GF-D8 (cell line): Measurements from ENCODE around the gene TTC9B.
"Not testable (repeated sequence)": the region's sequence is repeated elsewhere in the genome, so short reads cannot be mapped to it uniquely, and the experiment has no call there.

Source experiments
- DNase-seq: peaks from one replicate; lab custom pipeline; 2025; lab: John Stamatoyannopoulos, UW

TTC9B gene

DNA sequence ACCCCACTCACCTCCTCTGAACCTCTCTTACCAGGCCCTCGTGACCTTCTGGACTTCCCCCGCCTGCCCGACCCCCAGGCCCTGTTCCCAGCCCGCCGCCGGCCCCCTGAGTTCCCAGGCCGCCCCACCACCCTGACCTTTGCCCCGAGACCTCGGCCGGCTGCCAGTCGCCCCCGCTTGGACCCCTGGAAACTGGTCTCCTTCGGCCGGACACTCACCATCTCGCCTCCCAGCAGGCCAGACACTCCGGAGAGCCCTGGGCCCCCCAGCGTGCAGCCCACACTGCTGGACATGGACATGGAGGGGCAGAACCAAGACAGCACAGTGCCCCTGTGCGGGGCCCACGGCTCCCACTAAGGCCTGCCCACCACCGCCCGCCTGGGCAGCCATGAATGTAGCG is 3.2 kb downstream of the TTC9B start:
- no peak for DNase-seq

DNA sequence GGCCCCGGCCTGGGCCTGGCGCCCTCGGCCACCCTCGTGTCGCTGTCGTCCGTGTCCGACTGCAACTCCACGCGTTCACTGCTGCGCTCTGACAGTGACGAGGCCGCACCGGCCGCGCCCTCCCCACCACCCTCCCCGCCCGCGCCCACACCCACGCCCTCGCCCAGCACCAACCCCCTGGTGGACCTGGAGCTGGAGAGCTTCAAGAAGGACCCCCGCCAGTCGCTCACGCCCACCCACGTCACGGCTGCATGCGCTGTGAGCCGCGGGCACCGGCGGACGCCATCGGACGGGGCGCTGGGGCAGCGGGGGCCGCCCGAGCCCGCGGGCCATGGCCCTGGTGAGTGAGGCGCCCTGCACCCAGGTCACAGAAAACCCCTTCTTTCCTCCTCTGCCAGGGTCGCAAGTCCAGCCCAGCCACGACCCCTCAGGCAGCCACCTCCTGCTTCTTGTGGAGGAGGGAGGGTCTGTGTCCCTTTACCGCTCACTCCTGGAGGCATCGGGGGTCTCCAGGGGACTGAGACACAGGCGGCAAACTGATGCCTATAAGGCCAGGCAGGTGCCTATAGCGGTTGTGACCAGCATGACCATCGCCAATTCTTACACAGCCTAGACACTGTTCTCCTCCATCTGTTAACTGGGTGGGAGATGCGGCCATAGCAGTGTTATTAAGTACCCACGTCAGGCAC is 4.2 kb downstream of the TTC9B start:
- no peak for DNase-seq

DNA sequence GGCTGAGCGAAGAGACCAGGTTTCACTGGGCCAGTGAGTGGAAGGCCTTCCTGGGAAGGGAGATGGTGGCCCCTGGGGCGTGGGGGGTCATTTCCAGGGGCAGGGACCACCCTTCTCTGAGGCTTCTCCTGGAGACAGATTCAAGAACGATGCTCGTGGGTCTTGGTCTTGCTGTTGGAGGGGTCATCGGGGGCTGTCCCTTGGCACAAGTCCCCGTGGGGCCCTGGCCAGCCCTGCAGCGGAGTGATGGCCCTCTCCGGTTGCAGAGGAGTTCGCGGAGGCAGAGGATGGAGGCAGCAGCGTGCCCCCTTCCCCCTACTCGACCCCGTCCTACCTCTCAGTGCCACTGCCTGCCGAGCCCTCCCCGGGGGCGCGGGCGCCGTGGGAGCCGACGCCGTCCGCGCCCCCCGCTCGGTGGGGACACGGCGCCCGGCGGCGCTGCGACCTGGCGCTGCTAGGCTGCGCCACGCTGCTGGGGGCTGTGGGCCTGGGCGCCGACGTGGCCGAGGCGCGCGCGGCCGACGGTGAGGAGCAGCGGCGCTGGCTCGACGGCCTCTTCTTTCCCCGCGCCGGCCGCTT is 4.8 kb downstream of the TTC9B start:
- DNase-seq, result no peak

- DNase-seq, result no peak
These were observed 7.3 kb downstream of the TTC9B start for GRCh38 chr19:40210889-40211288.

DNA sequence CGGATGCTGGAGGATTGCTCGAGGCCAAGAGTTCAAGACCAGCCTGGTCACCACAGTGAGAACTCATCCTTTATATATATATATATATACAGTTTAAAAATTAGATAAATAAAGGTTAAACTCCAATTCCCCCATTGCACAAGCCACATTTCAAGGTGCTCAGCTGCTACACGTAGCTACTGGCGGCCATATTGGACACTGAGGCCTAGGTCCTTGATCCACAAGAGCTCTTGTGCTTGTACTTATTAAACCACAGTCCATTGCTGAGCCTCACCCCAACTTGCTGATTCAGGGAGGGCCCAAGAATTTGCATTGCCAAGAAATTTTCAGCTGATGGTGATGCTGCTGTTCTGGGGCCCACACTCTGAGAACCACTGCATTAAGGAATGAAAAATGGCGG is 9.6 kb downstream of the TTC9B start:
- no peak for DNase-seq

GRCh38 chr19:40205760-40206159 is 12.4 kb downstream of the TTC9B start:
- DNase-seq, result no peak

DNA sequence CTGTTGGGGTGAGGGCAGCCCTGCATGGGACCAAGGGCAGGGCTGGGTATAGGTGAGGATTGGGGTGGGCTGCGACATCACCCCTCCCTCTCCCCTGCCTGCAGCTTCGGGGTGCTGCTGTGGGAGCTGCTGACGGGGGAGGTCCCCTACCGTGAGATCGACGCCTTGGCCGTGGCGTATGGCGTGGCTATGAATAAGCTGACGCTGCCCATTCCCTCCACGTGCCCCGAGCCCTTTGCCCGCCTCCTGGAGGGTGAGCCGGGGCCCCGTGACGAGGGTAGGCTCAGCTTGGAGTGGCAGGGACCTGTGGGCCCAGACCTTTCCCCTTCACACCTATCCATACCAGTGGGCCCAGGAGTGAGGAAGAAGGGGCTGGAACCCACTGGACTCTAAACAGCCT is 13.8 kb downstream of the TTC9B start:
- no peak for DNase-seq

DNA sequence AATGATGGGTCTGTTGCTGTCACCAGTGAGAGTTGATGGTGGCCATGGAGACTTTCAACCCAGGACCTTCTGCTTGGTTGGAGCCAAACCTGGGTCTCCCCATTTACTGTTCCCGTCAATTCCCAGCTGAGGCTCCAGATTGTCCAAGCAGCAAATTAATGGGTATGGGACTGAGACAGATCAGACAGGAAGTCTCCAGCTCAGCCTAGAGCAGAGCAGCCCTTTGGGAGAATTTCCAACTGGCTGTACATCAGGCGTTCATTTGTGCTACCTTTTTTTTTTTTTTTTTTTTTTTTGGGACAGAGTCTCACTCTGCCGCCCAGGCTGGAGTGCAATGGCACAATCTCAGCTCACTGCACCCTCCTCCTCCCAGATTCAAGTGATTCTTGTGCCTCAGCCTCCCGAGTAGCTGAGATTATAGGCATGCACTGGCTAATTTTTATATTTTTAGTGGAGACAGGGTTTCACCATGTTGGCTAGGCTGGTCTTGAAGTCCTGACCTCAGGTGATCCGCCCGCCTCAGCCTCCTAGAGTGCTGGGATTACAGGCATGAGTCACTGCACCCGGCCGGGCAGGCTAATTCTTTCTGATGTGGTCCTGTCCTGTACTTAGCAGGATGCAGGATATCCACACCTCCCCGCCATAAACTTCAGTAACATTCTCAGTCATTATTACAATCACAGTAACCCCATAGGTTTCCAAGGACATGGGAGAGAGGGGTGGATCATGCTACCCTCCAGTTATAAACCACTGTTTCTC is 17.7 kb downstream of the TTC9B start:
- DNase-seq, result no peak

- no peak for DNase-seq
These were observed 19.8 kb downstream of the TTC9B start for GRCh38 chr19:40198272-40198990.

DNA sequence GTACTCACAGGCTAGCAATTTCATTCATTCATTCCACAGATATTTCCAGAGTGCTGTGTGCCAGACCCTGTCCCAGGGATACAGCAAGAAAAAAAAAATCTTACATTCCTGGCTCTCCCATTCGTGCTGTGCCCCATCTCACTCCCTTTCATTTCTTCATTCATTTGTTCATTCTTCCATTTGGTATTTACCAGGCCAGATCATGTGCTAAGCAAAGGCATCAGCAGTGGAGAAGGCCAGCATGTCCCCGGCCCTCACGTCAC is 24.7 kb downstream of the TTC9B start:
- DNase-seq, result no peak

- DNase-seq, result no peak
These were observed 25.2 kb downstream of the TTC9B start for GRCh38 chr19:40192758-40193586.

DNA sequence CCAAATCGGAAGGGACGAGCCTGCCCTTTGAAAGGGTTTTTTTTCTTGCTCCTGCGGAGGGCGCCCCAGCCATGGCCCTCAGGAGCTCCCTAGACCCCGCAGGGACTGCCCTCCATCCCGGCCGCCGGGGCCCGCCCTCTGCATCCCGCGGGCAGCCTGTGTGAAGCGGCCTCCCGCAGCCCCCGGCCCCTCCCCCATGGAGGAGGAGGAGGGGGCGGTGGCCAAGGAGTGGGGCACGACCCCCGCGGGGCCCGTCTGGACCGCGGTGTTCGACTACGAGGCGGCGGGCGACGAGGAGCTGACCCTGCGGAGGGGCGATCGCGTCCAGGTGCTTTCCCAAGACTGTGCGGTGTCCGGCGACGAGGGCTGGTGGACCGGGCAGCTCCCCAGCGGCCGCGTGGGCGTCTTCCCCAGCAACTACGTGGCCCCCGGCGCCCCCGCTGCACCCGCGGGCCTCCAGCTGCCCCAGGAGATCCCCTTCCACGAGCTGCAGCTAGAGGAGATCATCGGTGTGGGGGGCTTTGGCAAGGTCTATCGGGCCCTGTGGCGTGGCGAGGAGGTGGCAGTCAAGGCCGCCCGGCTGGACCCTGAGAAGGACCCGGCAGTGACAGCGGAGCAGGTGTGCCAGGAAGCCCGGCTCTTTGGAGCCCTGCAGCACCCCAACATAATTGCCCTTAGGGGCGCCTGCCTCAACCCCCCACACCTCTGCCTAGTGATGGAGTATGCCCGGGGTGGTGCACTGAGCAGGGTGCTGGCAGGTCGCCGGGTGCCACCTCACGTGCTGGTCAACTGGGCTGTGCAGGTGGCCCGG is 26.1 kb downstream of the TTC9B start:
- DNase-seq, result no peak

GRCh38 chr19:40190891-40191835 is 27.0 kb downstream of the TTC9B start, which contains the start of gene MAP3K10:
Gene MAP3K10 (plus strand): TSS chr19:40191426. CDS start chr19:40192032, 606 bp downstream.
- DNase-seq, result no peak

DNA sequence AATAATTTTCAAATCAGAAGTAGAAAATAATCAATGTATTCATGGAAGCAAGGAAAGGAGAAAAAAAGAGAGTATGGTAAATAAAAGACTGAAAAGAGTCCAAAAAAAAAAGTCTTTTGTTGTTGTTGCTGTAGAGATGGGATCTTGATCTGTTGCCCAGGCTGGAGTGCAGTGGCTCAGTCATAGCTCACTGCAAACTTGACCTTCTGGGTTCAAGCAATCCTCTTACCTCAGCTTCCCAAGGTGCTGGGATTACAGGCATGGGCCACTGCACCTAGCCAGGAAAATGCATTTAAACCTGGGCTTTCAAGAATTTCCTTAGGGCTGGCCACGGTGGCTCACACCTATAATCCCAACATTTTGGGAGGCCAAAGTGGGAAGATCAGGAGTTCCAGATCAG is 33.9 kb downstream of the TTC9B start:
- no peak for DNase-seq

DNA sequence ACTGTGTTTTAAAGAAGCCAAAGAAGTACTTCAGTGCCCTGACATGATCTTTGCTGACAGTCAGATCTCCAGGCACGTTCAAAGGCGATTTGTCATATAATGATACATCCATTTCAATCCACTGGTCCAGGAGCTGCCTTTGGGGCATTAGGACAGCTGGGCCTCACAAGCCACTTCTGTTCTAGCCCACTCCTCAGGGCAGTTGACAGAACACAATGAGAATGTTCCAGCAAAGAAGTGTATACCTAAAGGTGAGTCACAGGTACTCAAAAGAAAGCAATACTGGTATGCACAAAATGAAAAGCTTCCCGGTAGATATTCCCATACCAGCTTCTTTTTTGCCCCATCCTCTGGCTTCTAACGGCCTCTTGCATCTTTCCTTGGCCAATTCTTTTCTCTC is 39.4 kb downstream of the TTC9B start:
- DNase-seq, result no peak

GRCh38 chr19:40177286-40178070 is 40.7 kb downstream of the TTC9B start:
- no peak for DNase-seq

- no peak for DNase-seq
These were observed 42.4 kb downstream of the TTC9B start for GRCh38 chr19:40175820-40176219.

DNA sequence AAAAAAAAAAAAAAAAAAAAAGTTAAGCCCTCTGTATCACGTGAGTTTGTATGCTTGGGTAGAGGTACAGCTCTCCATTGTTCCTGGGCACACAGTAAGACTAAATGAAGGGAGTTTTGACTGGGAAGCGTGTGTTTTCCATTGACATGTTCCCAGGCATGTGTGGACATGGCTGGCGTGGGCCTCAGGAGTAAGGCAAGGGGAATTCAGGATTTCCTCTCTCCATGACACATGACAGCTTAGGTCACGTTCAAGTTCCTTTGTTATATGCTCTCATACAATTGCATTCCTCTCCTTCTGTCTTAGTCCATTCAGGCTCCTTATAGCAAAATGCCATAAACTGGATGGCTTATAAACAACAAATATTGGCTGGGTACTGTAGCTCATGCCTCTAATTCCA is 44.1 kb downstream of the TTC9B start:
- DNase-seq, result no peak

- not testable (repeated sequence) for DNase-seq
These were observed 46.9 kb downstream of the TTC9B start for GRCh38 chr19:40171293-40171692.
